Measurements from ENCODE around the gene KRTAP2-1.
"Not testable (repeated sequence)": the region's sequence is repeated elsewhere in the genome, so short reads cannot be mapped to it uniquely, and the experiment has no call there.

The KRTAP2-1 gene

DNA sequence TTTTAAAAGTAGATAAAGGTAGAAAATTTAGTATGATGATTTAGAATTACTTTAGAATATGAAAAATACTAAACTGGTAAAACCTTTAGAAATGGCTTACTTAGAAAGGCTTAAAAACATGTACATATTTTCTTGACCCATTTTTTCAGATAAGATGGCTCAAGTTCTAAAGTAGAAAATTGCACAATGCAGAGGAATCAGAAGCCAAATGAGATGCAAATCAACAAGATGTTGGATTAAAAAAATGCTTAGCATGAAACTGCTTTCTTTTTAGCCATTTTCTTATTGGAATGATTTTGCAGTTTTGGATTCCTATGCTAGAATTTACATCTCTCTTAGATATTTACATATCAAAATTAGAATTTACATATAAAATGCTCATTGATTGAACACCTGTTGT lies 36.7 kb downstream of the KRTAP2-1 start:
- no peak for DNase-seq

DNA sequence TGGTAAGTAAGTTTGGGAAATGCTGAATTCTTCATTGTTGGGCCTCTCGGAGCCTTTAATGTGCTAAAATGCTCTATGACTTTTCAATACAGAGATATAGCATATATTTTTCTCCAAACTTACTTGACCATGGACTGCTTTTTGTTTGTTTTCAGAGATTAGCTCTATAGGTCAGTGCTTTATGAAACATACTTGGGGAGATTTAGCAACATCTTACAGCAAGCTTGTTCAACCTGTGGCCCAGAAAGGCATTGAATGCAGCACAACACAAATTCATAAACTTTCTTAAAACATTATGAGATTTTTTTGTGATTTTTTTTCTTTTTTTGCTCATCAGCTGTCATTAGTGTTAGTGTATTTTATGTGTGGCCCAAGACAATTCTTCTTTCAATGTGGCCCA lies 37.2 kb downstream of the KRTAP2-1 start:
- no peak for DNase-seq

DNA sequence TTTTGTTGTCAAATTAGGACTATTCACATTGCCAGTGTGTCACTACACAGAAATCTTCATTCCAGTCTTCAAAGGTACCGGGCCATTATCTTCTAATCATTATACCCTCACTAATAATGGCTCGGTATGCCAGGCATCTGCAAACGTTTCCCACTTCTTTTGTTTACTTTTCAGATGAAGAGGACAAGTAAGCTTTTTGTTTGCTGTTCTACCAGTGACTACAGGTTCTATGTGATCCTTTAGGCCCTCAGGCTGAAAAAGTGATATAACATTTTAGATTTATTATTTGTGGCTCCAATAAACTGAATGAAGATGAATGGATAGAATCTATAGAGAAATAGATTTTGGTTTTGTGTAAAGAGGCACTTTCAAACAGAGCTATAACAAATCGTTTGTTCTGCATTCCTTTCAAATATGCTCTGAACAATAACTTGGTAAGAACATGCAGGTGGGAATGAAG lies 37.8 kb downstream of the KRTAP2-1 start:
- DNase-seq = no peak

DNA sequence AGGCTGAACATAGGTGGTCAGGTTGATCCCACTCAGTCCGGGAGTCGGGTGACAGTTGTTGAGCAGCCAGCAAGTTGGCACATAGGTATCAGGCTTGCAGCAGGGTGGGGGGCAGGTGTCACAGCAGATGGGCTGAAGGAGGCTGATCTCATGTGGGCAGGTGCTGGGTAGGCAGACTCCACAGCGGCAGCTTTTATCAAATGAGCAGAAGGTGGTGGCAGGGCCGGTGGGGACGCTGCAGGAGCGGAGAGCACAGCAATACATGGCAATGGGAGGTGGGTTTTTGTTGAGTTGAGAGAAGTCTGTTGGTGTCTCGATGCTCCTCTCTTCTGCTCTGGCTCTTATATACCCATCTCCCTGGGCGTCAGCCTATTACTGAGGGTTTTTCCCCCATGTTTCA lies 38.3 kb downstream of the KRTAP2-1 start, which contains the start of gene KRTAP3-1:
Gene KRTAP3-1, minus strand, starts transcription at position 318 of the 400 bp plus-strand sequence. Its CDS starts 54 bp downstream, at position 264.
- no peak for DNase-seq

DNA sequence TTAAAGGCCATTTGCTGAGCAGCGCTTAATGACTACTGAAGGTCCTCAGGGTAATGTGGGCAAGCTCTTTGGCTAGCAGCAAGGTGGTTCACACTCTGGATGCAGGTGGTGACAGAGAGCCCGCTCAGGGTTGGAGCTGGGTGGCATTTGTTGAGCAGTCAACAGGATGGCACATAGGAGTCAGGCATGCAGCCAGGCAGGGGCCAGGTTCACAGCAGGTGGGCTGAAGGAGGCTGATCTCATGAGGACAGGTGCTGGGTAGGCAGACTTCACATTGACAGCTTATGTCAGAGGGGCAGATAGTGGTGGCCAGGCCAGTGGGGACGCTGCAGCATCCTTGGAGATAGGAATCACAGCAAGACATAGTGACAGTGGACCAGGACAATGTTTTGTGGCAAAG lies 42.7 kb downstream of the KRTAP2-1 start:
- no peak for DNase-seq

DNA sequence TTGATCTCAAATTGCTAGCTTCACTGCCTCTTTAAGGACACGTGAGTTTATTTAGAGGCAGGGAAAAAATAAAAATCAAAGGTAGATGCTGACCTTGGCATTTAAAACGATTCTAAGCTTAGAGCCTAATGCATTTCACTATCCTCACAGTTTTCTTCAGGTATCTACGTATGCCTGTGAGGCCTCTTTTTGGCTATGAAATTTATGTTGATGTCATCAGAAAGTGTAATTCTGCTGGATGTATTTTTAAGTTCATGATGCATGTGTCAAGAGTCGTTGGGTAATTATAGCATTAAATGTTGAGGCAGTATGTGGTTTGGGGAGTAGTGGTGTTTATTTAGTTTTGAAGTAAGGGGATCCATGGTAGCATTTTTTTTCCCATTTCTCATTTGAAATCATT lies 43.2 kb downstream of the KRTAP2-1 start:
- no peak for DNase-seq

DNA sequence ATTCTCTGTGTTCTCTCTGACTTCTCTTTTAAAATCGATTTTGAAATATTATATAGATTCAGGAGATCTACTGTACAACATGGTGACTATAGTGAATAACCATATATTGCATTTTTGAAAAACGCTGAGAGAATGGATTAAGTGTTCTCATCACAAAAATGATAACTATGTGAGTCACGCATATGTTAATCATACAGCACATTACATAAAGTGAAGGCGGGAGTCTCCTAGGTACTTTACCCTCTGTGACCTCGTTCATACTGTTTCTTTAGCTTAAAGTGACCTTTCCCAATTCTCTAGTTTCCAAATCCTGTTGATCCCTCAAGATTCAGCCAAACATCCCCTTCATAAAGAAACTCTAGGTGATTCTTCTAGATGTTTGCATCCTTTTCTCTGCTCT lies 44.3 kb downstream of the KRTAP2-1 start:
- DNase-seq = no peak

DNA sequence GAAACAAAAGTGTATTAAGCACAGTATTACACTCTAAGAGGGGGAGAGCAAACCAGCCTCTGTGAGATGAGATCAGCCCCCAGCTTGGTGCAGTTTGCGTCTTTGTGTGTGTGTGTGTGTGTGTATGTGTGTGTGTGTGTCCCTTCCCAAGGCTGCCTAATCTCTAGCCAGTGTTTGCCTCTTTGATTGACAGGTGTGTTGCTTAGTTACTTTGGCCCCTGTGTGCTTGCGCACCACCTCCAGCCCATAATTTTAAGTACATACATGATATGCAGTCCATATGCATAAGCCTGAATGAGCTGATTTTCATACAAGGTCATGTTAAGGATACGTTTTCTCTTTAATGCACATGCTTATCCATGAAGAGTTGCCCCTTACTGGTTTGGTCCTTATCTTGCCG lies 45.3 kb downstream of the KRTAP2-1 start:
- no peak for DNase-seq

DNA sequence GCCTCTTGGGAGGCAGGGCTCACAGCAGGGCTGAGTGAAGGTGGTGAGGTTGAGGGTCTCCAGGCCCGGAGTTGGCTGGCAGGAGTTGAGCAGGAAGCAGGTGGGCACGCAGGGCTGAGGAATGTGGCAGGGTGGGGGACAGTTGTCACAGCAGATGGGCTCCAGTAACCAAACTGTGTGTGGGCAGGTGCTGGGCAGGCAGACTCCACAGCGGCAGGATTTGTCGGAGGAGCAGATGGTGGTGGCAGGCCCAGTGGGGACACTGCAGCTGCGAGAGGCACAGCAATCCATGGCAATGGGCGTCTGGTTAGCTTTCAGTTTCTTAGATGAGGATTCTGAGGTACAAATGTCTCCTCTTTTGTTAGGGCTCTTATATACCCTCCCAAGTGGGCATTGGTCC lies 47.6 kb downstream of the KRTAP2-1 start, which contains the start of gene KRTAP3-2:
Gene KRTAP3-2, minus strand, starts transcription at position 344 of the 400 bp plus-strand sequence. Its CDS starts 53 bp downstream, at position 291.
- DNase-seq = not testable (repeated sequence)

DNA sequence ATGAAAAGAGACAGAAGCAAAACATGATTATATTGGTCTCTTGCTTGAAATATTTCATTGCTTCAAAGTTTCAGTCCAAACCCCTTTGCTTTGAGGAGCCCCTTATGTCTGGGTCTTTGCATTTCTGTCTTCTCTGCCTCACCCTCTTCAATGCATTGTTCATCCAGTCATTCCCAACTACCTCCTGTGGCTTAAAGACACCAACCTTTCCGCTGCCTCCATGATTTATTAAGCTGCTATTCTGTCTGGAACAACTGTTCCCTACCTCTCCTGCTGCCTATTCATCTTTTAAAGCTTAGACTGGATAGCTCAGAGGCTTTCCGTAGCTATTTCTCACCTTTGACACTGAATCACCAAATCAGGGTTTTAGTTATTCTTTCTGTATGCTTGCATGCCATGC lies 49.8 kb downstream of the KRTAP2-1 start:
- no peak for DNase-seq

DNA sequence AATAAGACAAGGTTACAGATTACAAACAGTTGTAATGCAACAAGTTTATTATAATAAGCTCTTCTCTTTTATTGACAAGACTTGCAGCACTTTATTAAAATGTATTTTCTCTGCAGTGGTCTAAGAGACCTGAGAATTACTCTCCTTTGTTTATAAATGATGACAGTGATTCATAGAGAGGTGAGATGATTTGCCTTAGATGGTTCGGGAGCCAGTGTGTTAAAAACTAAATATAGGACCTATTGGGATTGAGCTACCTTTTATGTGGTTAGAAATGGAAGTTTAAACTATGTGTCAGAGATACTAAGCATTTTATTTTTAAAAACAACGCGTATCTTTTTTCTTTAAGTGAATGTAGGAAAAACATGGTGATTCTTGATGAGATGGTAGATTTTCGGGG lies 50.3 kb downstream of the KRTAP2-1 start:
- DNase-seq = no peak
